B cell (primary cell): Measurements from ENCODE around the gene CHCHD6. TPM values are rescaled to one million over a fixed set of nuclear protein-coding genes. Genes with fewer than 3 reads are reported as not detected.

Experiments used
- ATAC-seq: fragments of 200-7000 bp; cut with Tn5 transposase; one replicate; pipeline ENCODE4 v1.10.0; 2021; ENCODE audit warnings: low read depth, mild to moderate bottlenecking, moderate number of reproducible peaks, moderate library complexity
- CTCF ChIA-PET: fragments of 350-600 bp; sonication (Branson Sonifier 250); formaldehyde crosslinking; loops from one replicate; lab custom pipeline; 2021; ENCODE audit warnings: antibody characterized with exemption, inconsistent platforms; lab: Charles Lee
- POLR2A ChIA-PET: fragments of 350-600 bp; sonication (Branson Sonifier 250); formaldehyde crosslinking; loops from one replicate; lab custom pipeline; 2021; ENCODE audit warnings: antibody characterized with exemption; lab: Charles Lee
- DNase-seq: peaks from one replicate; pipeline ENCODE4 v3.0.0; 2013
- H2AFZ ChIP-seq: 2 replicates; pipeline ENCODE4 v1.6.1; 2012; ENCODE audit warnings: mild to moderate bottlenecking, low read depth, low read length; ENCODE audit not compliant: insufficient read depth, poor library complexity, severe bottlenecking
- H3K27ac ChIP-seq, 2 donors: 1 replicate in 1 of 2; 2 replicates in 1 of 2; pipeline ENCODE4 v1.5.1; 2012 to 2013; ENCODE audit warnings: low read length in 2 of 2, mild to moderate bottlenecking in 2 of 2, moderate library complexity in 1 of 2
- H3K27me3 ChIP-seq, 4 experiments: fragments of 200-600 bp in 1 of 4; sonication (generic) in 1 of 4; replicated peaks in 1 of 4; 1 replicate in 2 of 4; 2 replicates in 2 of 4; pipeline versions ENCODE4 v1.6.1 to v1.7.0; 2013 to 2016; ENCODE audit warnings: low read length in 3 of 4, mild to moderate bottlenecking in 2 of 4, mixed read lengths in 1 of 4, moderate library complexity in 1 of 4; ENCODE audit not compliant: insufficient read depth in 4 of 4, control insufficient read depth in 3 of 4; ENCODE audit errors: control extremely low read depth in 1 of 4
- H3K36me3 ChIP-seq, 2 experiments: replicated peaks in 1 of 2; 1 replicate in 1 of 2; 2 replicates in 1 of 2; pipeline versions ENCODE4 v1.6.1 to v1.7.1; 2013; ENCODE audit warnings: low read length in 1 of 2; ENCODE audit not compliant: insufficient read depth in 2 of 2, control insufficient read depth in 1 of 2; ENCODE audit errors: control extremely low read depth in 1 of 2, extremely low read depth in 1 of 2
- H3K4me1 ChIP-seq, 2 donors: fragments of 200-600 bp in 1 of 2; sonication (generic) in 1 of 2; 1 replicate in 1 of 2; 2 replicates in 1 of 2; pipeline versions ENCODE4 v1.5.1 to v1.6.1; 2013 to 2017; ENCODE audit warnings: low read length in 2 of 2; ENCODE audit not compliant: control insufficient read depth in 2 of 2, insufficient read depth in 2 of 2
- H3K4me2 ChIP-seq: replicated peaks from 2 replicates; pipeline ENCODE3; 2012; ENCODE audit warnings: mild to moderate bottlenecking, low read depth, low read length; ENCODE audit not compliant: poor library complexity, severe bottlenecking
- H3K4me3 ChIP-seq, 5 experiments: fragments of 200-600 bp in 1 of 5; sonication (generic) in 1 of 5; 1 replicate in 3 of 5; 2 replicates in 2 of 5; pipeline versions ENCODE4 v1.5.1 to v1.7.0; 2011 to 2016; ENCODE audit warnings: low read length in 4 of 5, mild to moderate bottlenecking in 4 of 5, low read depth in 2 of 5, control low read depth in 1 of 5, moderate library complexity in 1 of 5; ENCODE audit not compliant: insufficient read depth in 1 of 5; ENCODE audit errors: control extremely low read depth in 1 of 5, extremely low read depth in 1 of 5
- H3K79me2 ChIP-seq: fragments of 200-600 bp; sonication (generic); one replicate; pipeline ENCODE4 v1.6.0; 2016; ENCODE audit warnings: low read length; ENCODE audit not compliant: control insufficient read depth, insufficient read depth
- H3K9ac ChIP-seq: fragments of 200-600 bp; sonication (generic); 2 replicates; pipeline ENCODE4 v1.6.1; 2017; ENCODE audit warnings: mild to moderate bottlenecking, low read length, moderate library complexity
- H3K9me3 ChIP-seq, 3 donors: one replicate each; pipeline versions ENCODE4 v1.6.1 to v1.7.1; 2013; ENCODE audit warnings: low read length in 2 of 3; ENCODE audit not compliant: control insufficient read depth in 2 of 3, insufficient read depth in 1 of 3; ENCODE audit errors: control extremely low read depth in 1 of 3
- H4K20me1 ChIP-seq: 2 replicates; pipeline ENCODE4 v1.6.0; 2012; ENCODE audit warnings: mild to moderate bottlenecking, low read length; ENCODE audit not compliant: insufficient read depth, control insufficient read depth, poor library complexity, severe bottlenecking
- H3K27ac Mint-ChIP-seq: one replicate; pipeline ENCODE4 v1.8.0; 2021; ENCODE audit warnings: mixed read lengths
- H3K27me3 Mint-ChIP-seq: one replicate; pipeline ENCODE4 v1.8.0; 2021; ENCODE audit warnings: mixed read lengths
- H3K4me1 Mint-ChIP-seq: one replicate; pipeline ENCODE4 v1.8.0; 2021; ENCODE audit warnings: mixed read lengths
- H3K4me3 Mint-ChIP-seq: one replicate; pipeline ENCODE4 v1.8.0; 2021; ENCODE audit warnings: mixed read lengths
- H3K9me3 Mint-ChIP-seq: one replicate; pipeline ENCODE4 v1.8.0; 2022; ENCODE audit warnings: mixed read lengths; ENCODE audit not compliant: insufficient read depth
- CTCF ChIP-seq: fragments of 200-600 bp; IDR thresholded peaks from one replicate; pipeline ENCODE4 v1.8.0; 2022; ENCODE audit warnings: antibody characterized with exemption, mild to moderate bottlenecking
- EZH2 ChIP-seq: IDR thresholded peaks from 2 replicates; pipeline ENCODE4 v1.6.1; 2012; ENCODE audit warnings: borderline replicate concordance, low read depth, mild to moderate bottlenecking, moderate library complexity, low read length; ENCODE audit not compliant: insufficient read depth, poor library complexity, severe bottlenecking
- WGBS: methylation state at CpG from one replicate; pipeline ENCODE4 v1.1.5; 2013; ENCODE audit warnings: missing lambda C conversion rate; ENCODE audit not compliant: insufficient coverage; 5-methylcytosine and 5-hydroxymethylcytosine counted together
- intact Hi-C: fragments of 100-400 bp; cut with micrococcal nuclease; formaldehyde crosslinking; loops from one replicate; pipeline ENCODE4 v1.10.0; 2022
- polyA plus RNA-seq: library from polyadenylated mRNA; depleted of rRNA; stranded (reverse); fragments of >200 nt; gene quantifications from 2 replicates; pipeline ENCODE4 v1.2.3, GENCODE V29; 2012
- total RNA-seq, 2 donors: library from RNA; stranded (reverse); fragments of 120-200 nt in 1 of 2; gene quantifications; 1 replicate in 1 of 2; 2 replicates in 1 of 2; pipeline versions ENCODE4 v1.2.3 to v1.2.4, GENCODE V29; 2013 to 2022

The CHCHD6 gene
- total and polyA plus RNA-seq, 2 donors (not counting 1 experiment from before 2014, with no cell fraction given): 8.0 to 13.5 TPM

- peaks cover 10% of the 10 kb centered on the region for H3K4me1 Mint-ChIP-seq
- WGBS: 95% methylated on average over 4 of the region's 6 CpGs
- Histone ChIP-seq H4K20me1 (peaks cover 11% of the 10 kb centered on the region), H3K4me2 (no peak overlapping the region), H3K4me3 (no peak overlapping the region), H3K9ac (no peak overlapping the region), H3K27ac (no peak overlapping the region), H2AFZ (no peak overlapping the region), H3K4me1 (peaks cover 5 to 13% of the 10 kb centered on the region in 2 donors), H3K27me3 (peaks cover 0 to 44% (median 13%) of the 10 kb centered on the region in 4 experiments), H3K79me2 (no peaks in the 10 kb centered on the region), H3K36me3 (no peaks in the 10 kb centered on the region), H3K9me3 (peaks cover 0 to 7% (median 5%) of the 10 kb centered on the region in 3 donors)
- intact Hi-C loops: no loop called here
- DNase-seq: no peak
- no peak overlapping the region for H3K4me3 Mint-ChIP-seq
- TF ChIP-seq CTCF: no peak
- no peak for TF ChIP-seq EZH2
- H3K27me3 Mint-ChIP-seq: peaks cover 28% of the 10 kb centered on the region
- CTCF ChIA-PET: interaction anchor here (1.3 kb wide), 1 partner anchor 10 kb away, joined by 4 read pairs; no protein-coding TSS in a partner anchor
- POLR2A ChIA-PET: no interaction called here
- ATAC-seq: no peak
- no peak overlapping the region for H3K27ac Mint-ChIP-seq
- H3K9me3 Mint-ChIP-seq: no peaks in the 10 kb centered on the region
Observed at GRCh38 chr3:126917232-126917804, 213.3 kb downstream of the CHCHD6 start.

- DNase-seq (no peak), ATAC-seq (no peak)
- H2AFZ ChIP-seq: no peak overlapping the region
- H3K9ac ChIP-seq: no peak overlapping the region
- H3K4me3 ChIP-seq: no peak overlapping the region
- peaks cover 0 to 7% (median 5%) of the 10 kb centered on the region in 3 donors for H3K9me3 ChIP-seq
- peaks cover 0 to 5% of the 10 kb centered on the region in 2 donors for H3K4me1 ChIP-seq
- no peak overlapping the region for H3K4me2 ChIP-seq
- H3K36me3 ChIP-seq: no peaks in the 10 kb centered on the region
- Mint-ChIP-seq H3K4me3 (no peak overlapping the region), H3K4me1 (peaks cover 3% of the 10 kb centered on the region), H3K9me3 (no peaks in the 10 kb centered on the region), H3K27ac (no peak overlapping the region), H3K27me3 (peaks cover 32% of the 10 kb centered on the region)
- H3K27me3 ChIP-seq: peaks cover 0 to 35% (median 13%) of the 10 kb centered on the region in 4 experiments
- intact Hi-C loops: no loop called here
- H3K27ac ChIP-seq: no peak overlapping the region
- no peaks in the 10 kb centered on the region for H3K79me2 ChIP-seq
- TF ChIP-seq EZH2 (no peak), CTCF (no peak)
- POLR2A ChIA-PET: no interaction called here
- peaks cover 8% of the 10 kb centered on the region for H4K20me1 ChIP-seq
- CTCF ChIA-PET: interaction anchor here (1.3 kb wide), 1 partner anchor 11 kb away, joined by 4 read pairs; no protein-coding TSS in a partner anchor
Observed at GRCh38 chr3:126918355-126918821, 214.3 kb downstream of the CHCHD6 start.
